ENCODE results near the gene PTPN14. TPM values are rescaled to one million over a fixed set of nuclear protein-coding genes. Genes with fewer than 3 reads are reported as not detected.
A peak's percentile ranks its signal among the peaks of the same experiment; 100 is the strongest.

The PTPN14 gene
- total RNA-seq, 2 donors from 2014 or later, result 13.5 to 23.5 TPM

DNA sequence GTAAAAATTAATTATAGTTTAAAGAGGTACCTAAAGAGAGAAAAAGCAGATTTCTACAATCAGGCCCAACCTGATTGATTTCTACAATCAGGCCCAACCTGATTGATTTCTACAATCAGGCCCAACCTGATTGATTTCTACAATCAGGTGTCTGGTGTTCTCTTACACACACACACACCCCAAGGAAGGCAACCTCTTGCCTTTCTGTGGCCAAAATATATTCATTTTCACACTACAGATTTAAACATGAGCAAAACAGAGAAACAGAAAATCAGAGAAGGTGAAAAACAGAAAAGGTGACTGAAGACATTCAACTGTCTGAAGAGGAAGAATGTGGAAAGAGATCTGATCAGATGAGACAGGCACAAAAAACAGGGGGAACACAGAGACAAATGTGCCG lies 166.0 kb downstream of the PTPN14 start:
- Mint-ChIP-seq H3K27ac (no peak overlapping the region), H3K4me1 (ENCODE audit: low read depth) (peaks cover 50% of the 10 kb centered on the region), H3K36me3 (ENCODE audit: insufficient read depth in 2 of 2) (no peaks in the 10 kb centered on the region), H3K9me3 (no peaks in the 10 kb centered on the region), H3K4me3 (peak overlapping the region in 1 of 2 donors; percentile 29), H3K27me3 (ENCODE audit: low read depth) (no peaks in the 10 kb centered on the region)
- DNase-seq (no peak), ATAC-seq (replicated peaks in 1 of 2) (peak; percentile 72 to 73)

DNA sequence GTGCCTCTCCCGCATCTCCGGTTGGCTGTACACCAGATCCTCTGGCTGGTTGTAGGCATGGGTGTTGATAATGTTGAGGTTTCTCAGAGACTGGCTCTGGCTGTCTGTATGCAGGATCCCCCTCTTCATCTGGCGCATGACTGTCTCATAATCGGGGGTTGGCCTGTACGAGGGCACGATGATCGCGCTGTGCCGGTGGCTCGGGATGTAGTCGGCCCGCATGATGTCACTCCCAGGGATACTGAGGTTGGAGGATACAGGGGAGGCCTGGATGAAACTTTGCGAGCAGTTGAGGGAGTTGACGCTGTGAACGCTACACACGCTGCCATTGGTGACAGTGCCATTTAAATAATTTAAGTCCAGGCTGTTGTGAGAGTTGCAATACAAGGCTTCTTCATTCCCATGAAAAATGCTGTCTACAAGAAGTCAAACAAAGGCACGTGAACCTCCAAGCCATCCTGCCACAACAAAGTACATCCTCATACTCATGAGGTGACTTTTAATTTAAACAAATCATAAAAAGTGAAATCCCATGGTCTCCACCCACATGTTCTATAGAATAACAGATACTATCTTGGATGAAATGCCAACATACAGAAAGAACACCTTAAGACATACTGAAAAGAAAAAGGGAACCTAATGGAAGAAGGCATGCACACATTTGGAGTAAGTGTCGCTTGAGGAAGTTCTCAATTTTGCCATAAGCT lies 166.9 kb downstream of the PTPN14 start:
- Mint-ChIP-seq H3K4me1 (ENCODE audit: low read depth) (peaks cover 45% of the 10 kb centered on the region), H3K36me3 (ENCODE audit: insufficient read depth in 2 of 2) (no peaks in the 10 kb centered on the region), H3K4me3 (no peak overlapping the region), H3K27me3 (ENCODE audit: low read depth) (no peaks in the 10 kb centered on the region), H3K27ac (no peak overlapping the region), H3K9me3 (no peaks in the 10 kb centered on the region)
- DNase-seq (no peak), ATAC-seq (replicated peaks in 1 of 2) (no peak)

DNA sequence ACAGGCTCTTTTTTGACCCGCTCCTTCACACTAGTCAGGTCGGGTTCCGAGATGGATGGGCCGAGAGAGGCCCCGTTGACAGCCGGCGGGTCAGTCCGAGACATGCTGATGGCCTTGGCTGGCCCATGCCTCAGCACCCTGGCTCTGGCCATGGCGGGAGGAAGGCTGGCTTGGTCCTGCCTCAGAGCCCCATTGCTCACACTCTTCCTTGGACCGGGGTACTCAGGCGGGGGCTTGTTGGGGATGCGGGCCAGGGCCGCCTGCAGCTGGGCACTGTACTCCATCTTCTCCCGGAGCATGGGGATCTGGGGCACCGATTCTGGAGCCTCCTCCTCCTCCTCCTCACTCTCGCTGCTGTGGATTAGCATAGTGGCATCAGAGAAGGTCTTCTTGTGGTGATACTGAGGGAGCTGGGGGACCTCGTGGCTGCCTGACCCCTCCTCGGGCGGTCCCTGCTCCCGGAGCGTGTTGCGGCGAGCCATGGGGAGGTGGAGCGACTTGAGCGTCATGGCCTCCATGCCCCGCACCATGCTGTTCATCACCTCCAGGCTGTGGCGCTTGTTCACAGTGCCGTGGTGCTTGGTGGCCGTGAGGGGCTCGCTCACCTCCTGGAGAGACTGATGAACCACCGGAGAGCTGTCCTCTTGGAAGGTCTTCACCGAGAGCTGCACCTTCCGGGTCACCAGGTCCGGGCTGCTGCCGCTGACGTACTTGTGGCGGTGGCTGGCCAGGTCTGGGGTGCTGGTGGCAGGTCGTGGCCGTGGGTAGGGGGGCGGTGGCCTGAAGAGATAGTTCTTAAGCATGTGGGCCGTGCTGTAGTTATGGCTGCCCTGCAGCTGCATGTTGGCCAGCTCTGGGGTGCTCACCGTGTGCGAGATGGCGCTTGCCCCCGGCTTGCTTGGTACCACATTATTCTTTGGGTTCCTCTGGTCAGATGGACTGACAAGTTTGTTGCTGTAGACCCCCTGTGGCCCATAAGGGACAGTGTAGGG lies 167.7 kb downstream of the PTPN14 start:
- ATAC-seq (replicated peaks in 1 of 2) (no peak), DNase-seq (no peak)
- H3K4me1 Mint-ChIP-seq (ENCODE audit: low read depth), result peaks cover 37% of the 10 kb centered on the region
- H3K4me3 Mint-ChIP-seq, result no peak overlapping the region
- H3K27ac Mint-ChIP-seq, result no peak overlapping the region
- H3K27me3 Mint-ChIP-seq (ENCODE audit: low read depth), result no peaks in the 10 kb centered on the region
- H3K36me3 Mint-ChIP-seq (ENCODE audit: insufficient read depth in 2 of 2), result no peaks in the 10 kb centered on the region
- H3K9me3 Mint-ChIP-seq, result no peaks in the 10 kb centered on the region

DNA sequence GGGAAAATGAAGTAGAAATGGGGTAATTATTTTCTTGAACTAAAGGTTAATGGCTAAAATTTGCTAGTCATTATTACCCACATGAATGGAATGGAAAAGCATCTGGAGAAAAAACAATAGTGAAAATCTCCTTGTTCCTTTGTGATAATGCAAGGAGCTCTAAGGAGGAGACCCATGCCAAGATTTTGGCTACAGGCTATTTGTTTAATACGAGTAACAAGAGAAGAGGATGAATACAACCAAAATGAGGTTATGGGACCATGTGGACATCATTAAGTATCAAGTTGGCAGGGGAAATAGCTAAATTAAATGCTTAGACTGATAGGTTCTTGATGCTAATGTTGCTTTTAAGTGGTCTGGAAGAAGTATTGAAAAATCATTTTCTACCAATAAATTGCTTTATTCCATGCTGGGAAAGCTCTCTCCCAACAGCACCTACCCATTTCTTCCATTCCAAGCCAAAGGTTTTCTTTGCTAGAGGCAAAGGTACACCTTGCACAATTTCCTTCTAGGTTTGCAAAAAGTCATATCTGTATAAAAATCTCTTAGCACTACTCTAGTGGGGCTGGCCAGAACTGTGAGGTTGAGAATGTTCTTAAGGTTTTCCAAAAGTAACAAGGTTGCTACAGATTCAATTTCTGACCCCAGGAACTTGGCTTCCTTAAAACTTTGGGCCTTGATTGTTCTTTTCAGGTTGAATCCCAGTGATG lies 170.3 kb downstream of the PTPN14 start:
- H3K4me1 Mint-ChIP-seq (ENCODE audit: low read depth), result peaks cover 23% of the 10 kb centered on the region
- no peaks in the 10 kb centered on the region for H3K36me3 Mint-ChIP-seq (ENCODE audit: insufficient read depth in 2 of 2)
- no peaks in the 10 kb centered on the region for H3K27me3 Mint-ChIP-seq (ENCODE audit: low read depth)
- H3K9me3 Mint-ChIP-seq, result no peaks in the 10 kb centered on the region
- H3K27ac Mint-ChIP-seq, result no peak overlapping the region
- H3K4me3 Mint-ChIP-seq, result no peak overlapping the region
- no peak for DNase-seq
- no peak for ATAC-seq (replicated peaks in 1 of 2)

DNA sequence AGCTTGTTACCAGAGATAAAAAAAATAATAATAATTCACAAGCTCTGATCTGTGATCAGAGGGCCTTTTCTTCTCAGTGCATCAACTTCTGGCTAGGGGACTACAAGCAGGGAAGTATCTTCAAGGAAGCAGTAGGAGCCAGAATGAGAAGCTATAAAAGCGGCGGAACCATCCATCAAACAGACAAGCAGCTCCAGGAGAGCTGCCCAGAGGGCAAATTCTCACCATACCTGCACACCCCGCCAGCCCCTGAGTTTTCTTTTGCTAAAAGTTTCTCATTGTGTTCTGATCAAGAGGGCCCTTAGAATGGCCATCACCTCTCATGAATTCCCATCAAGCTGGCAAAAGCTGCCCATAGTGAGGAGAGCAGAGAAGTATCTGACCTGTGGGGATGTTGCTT lies 171.0 kb downstream of the PTPN14 start:
- Mint-ChIP-seq H3K27me3 (ENCODE audit: low read depth) (no peaks in the 10 kb centered on the region), H3K4me3 (no peak overlapping the region), H3K9me3 (no peaks in the 10 kb centered on the region), H3K36me3 (ENCODE audit: insufficient read depth in 2 of 2) (no peaks in the 10 kb centered on the region), H3K27ac (no peak overlapping the region), H3K4me1 (ENCODE audit: low read depth) (peaks cover 16% of the 10 kb centered on the region)
- ATAC-seq (replicated peaks in 1 of 2) (no peak), DNase-seq (no peak)

DNA sequence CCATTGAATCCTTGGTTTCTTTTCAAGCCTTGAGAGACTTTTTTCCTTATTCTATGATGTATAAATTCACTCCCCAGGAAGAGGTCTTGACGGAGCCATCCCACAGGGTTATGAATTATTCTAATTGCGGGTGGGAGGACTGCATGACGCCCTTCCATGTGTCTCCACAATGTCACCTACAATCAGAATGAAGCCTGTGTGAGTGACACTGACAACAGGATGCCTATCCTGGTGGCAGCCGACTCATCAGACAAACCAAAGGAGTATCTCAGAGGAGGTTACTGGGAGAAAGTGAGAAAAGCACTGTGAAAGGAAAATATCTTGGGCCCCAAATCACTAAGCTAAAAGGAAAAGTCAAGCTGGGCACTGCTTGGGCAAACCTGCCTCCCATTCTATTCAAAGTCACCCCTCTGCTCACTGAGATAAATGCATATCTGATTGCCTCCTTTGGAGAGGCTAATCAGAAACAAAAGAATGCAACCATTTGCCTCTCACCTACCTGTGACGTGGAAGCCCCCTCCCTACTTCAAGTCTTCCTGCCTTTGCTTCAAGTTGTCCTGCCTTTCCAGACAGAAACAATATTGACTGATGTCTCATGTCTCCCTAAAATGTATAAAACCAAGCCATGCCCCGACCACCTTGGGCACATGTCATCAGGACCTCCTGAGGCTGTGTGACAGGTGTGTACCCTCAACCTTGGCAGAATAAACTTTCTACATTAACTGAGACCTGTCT lies 172.0 kb downstream of the PTPN14 start:
- Mint-ChIP-seq H3K27me3 (ENCODE audit: low read depth) (no peaks in the 10 kb centered on the region), H3K36me3 (ENCODE audit: insufficient read depth in 2 of 2) (no peaks in the 10 kb centered on the region), H3K27ac (no peak overlapping the region), H3K4me3 (no peak overlapping the region), H3K4me1 (ENCODE audit: low read depth) (peaks cover 6% of the 10 kb centered on the region), H3K9me3 (no peaks in the 10 kb centered on the region)
- DNase-seq (no peak), ATAC-seq (replicated peaks in 1 of 2) (no peak)

DNA sequence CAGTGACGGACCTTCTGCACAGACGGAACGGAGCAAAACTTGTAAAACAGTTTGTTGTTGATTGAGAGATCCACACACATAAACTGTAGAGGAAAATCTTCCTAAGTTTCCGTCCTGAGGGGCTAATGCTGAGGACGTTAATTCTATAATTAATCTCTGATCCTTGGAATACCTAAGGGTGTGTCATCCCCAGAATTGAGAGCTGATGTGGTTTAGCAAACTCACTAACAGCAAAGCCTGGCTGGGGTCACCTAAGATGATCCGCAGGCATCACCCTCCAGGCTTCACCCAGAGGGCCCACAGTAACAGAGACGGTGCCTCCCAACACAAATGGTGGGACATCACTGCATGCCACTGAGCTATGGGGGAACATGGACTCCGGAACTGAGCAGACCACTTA lies 172.9 kb downstream of the PTPN14 start:
- no peak for DNase-seq
- Mint-ChIP-seq H3K9me3 (no peaks in the 10 kb centered on the region), H3K4me1 (ENCODE audit: low read depth) (peaks cover 5% of the 10 kb centered on the region), H3K27ac (no peak overlapping the region), H3K27me3 (ENCODE audit: low read depth) (no peaks in the 10 kb centered on the region), H3K4me3 (no peak overlapping the region), H3K36me3 (ENCODE audit: insufficient read depth in 2 of 2) (no peaks in the 10 kb centered on the region)
- ATAC-seq (replicated peaks in 1 of 2), result no peak

DNA sequence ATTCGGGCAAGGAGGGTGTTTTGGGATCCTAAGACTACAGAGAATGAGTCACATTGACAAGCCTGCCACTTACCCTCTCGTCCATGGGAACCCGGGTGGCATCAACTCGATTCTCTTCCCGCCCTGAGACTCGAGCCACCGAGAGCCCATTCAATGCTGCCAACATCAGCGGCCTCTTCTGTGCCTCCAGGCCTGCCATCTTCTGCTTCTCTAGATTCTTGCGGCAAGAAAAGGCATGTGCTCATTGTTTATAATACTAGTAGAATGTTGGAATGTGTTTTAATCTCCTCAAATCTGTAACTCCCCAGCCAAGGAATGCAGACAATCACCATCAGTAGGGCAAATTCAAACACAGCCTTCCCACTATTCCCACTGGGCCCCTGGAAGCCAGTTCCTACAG lies 173.5 kb downstream of the PTPN14 start:
- Mint-ChIP-seq H3K4me3 (no peak overlapping the region), H3K36me3 (ENCODE audit: insufficient read depth in 2 of 2) (no peaks in the 10 kb centered on the region), H3K27me3 (ENCODE audit: low read depth) (no peaks in the 10 kb centered on the region), H3K27ac (no peak overlapping the region), H3K9me3 (no peaks in the 10 kb centered on the region), H3K4me1 (ENCODE audit: low read depth) (peaks cover 5% of the 10 kb centered on the region)
- DNase-seq, result no peak
- no peak for ATAC-seq (replicated peaks in 1 of 2)

DNA sequence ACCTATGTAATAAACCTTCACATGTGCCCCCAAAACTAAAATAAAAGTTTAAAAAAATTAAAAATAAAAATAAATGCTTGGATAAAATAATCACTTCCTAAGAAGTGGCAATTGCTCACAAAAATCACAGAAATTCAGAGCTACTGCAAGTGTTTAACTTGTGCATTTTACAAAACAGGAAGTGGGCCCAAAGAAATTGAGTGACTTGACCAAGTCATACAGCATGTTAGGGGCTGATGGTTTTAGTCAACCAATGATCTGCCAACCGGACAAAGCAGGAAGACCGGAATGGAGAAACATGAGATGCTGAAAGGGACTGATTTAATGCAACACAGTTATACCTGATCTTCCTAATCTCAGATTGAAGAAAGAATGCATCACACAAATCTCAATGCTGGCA lies 173.9 kb downstream of the PTPN14 start:
- DNase-seq, result no peak
- Mint-ChIP-seq H3K36me3 (ENCODE audit: insufficient read depth in 2 of 2) (no peaks in the 10 kb centered on the region), H3K27ac (no peak overlapping the region), H3K27me3 (ENCODE audit: low read depth) (no peaks in the 10 kb centered on the region), H3K4me1 (ENCODE audit: low read depth) (peaks cover 5% of the 10 kb centered on the region), H3K9me3 (no peaks in the 10 kb centered on the region), H3K4me3 (no peak overlapping the region)
- no peak for ATAC-seq (replicated peaks in 1 of 2)

DNA sequence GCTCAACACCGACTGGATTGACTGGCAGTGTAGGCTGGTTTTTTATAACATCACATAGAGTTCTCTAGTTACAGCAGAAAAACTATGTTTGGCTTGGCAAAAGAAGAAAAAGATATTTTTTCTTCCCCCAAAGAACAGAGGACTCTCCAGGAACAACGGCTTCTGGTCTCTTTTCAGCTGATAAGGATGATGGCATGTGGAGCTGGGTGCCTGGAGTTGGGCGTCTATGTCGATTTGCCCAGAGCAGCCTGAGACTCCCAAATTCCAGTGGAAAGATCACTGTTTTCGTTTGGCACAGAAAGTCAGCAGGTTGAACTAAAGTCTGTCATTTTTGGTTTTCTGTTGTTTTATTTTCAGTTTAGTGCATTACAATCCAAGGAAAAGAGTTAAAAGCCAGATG lies 179.3 kb downstream of the PTPN14 start:
- Mint-ChIP-seq H3K4me1 (ENCODE audit: low read depth) (no peaks in the 10 kb centered on the region), H3K9me3 (no peaks in the 10 kb centered on the region), H3K36me3 (ENCODE audit: insufficient read depth in 2 of 2) (no peaks in the 10 kb centered on the region), H3K27ac (no peak overlapping the region), H3K27me3 (ENCODE audit: low read depth) (peaks cover 11% of the 10 kb centered on the region), H3K4me3 (no peak overlapping the region)
- ATAC-seq (replicated peaks in 1 of 2), result no peak
- no peak for DNase-seq

DNA sequence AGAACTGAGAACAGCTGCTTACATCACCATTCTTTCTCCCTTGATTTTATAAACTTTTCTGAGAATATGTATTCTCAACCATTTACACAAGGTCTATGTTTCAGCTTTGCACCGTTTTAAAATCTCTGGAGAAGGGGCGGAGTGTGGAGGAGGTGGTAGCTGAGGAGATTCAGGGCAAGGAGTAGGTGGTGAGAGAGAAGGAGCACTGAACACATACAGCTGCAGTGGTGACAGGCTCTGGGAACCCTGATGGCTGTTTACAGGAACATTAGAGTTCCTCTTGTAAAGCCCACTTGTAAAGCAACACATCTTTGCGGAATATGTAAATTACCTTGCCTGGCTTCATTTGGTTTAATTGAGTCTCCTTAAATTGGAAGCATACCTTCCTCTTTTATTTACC lies 180.8 kb downstream of the PTPN14 start:
- Mint-ChIP-seq H3K4me1 (ENCODE audit: low read depth) (no peaks in the 10 kb centered on the region), H3K9me3 (no peaks in the 10 kb centered on the region), H3K27me3 (ENCODE audit: low read depth) (peaks cover 11% of the 10 kb centered on the region), H3K4me3 (no peak overlapping the region), H3K27ac (no peak overlapping the region), H3K36me3 (ENCODE audit: insufficient read depth in 2 of 2) (no peaks in the 10 kb centered on the region)
- DNase-seq (no peak), ATAC-seq (replicated peaks in 1 of 2) (no peak)

DNA sequence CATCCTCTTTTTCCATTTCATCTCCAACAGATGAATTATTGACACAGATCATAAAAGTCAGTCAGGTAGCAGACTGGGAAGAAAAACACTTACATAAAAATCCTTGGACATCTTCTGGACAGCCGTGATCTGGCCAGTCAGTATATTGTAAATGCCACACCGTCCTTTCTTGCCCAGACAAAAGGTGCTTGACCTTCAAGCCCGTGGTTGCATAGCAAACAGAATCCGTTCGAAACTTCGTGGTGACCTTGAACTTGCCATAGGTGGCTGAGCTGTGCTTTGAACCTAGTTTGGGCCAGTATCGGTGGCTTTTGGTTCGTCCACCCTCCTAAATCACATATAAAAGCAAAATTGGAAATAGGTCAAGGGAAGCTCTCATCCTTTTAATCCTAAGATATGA lies 182.0 kb downstream of the PTPN14 start:
- Mint-ChIP-seq H3K9me3 (no peaks in the 10 kb centered on the region), H3K27me3 (ENCODE audit: low read depth) (peaks cover 14% of the 10 kb centered on the region), H3K27ac (no peak overlapping the region), H3K4me1 (ENCODE audit: low read depth) (no peaks in the 10 kb centered on the region), H3K4me3 (no peak overlapping the region), H3K36me3 (ENCODE audit: insufficient read depth in 2 of 2) (no peaks in the 10 kb centered on the region)
- ATAC-seq (replicated peaks in 1 of 2), result no peak
- no peak for DNase-seq

All from activated T-cell treated with anti-CD3 and anti-CD28 coated beads, Interleukin-2, amount 50 U/mL, for 72 hours (primary cell).